HG03039 (cell line): ENCODE data around the gene PLOD3.
A peak's percentile ranks its signal among the peaks of the same experiment; 100 is the strongest.

Experiments
- ATAC-seq: cut with Tn5 transposase; IDR thresholded peaks from one replicate; pipeline ENCODE4 v1.9.1; 2021; ENCODE audit warnings: mild to moderate bottlenecking, moderate library complexity; ENCODE audit not compliant: unreplicated experiment

The PLOD3 gene

GRCh38 chr7:101166909-101167644 is 50.3 kb downstream of the PLOD3 start:
- no peak for ATAC-seq

- ATAC-seq = no peak
Observed at GRCh38 chr7:101166648-101166908, 50.8 kb downstream of the PLOD3 start.

GRCh38 chr7:101165958-101166647 is 51.3 kb downstream of the PLOD3 start:
- ATAC-seq = no peak

- peak; percentile 59 for ATAC-seq
Observed at GRCh38 chr7:101165075-101165957, 52.1 kb downstream of the PLOD3 start, which contains the start of gene VGF. TSS of gene VGF (minus strand) at chr7:101165569. CDS start at chr7:101164843, 726 bp downstream.

- ATAC-seq = no peak
Observed at GRCh38 chr7:101164071-101164840, 53.1 kb downstream of the PLOD3 start.

GRCh38 chr7:101163279-101164070 is 53.9 kb downstream of the PLOD3 start:
- no peak for ATAC-seq

GRCh38 chr7:101162551-101163278 is 54.7 kb downstream of the PLOD3 start:
- no peak for ATAC-seq

GRCh38 chr7:101161692-101162471 is 55.5 kb downstream of the PLOD3 start:
- ATAC-seq = no peak

GRCh38 chr7:101160910-101161309 is 56.5 kb downstream of the PLOD3 start:
- no peak for ATAC-seq

- no peak for ATAC-seq
Observed at GRCh38 chr7:101159696-101160674, 57.4 kb downstream of the PLOD3 start.

- no peak for ATAC-seq
Observed at GRCh38 chr7:101156866-101157589, 60.4 kb downstream of the PLOD3 start.

GRCh38 chr7:101156277-101156676 is 61.1 kb downstream of the PLOD3 start:
- ATAC-seq = no peak
